Esophagus (tissue), 2 donors: ENCODE data around the gene DRP2. TPM values are rescaled to one million over a fixed set of nuclear protein-coding genes. Genes with fewer than 3 reads are reported as not detected.

ENCODE experiments used
- H3K27ac ChIP-seq, 2 donors: one replicate each; pipeline ENCODE4 v1.5.1; 2013; ENCODE audit warnings: low read depth in 2 of 2, mild to moderate bottlenecking in 2 of 2, inconsistent platforms in 1 of 2, low read length in 1 of 2, moderate library complexity in 1 of 2
- H3K27me3 ChIP-seq, 2 donors: one replicate each; pipeline ENCODE4 v1.6.1; 2013; ENCODE audit warnings: low read length in 2 of 2, control low read depth in 1 of 2, mild to moderate bottlenecking in 1 of 2; ENCODE audit not compliant: insufficient read depth in 2 of 2, control insufficient read depth in 1 of 2
- H3K36me3 ChIP-seq, 2 donors: one replicate each; pipeline ENCODE4 v1.6.1; 2013; ENCODE audit warnings: low read length in 1 of 2; ENCODE audit not compliant: control insufficient read depth in 2 of 2, insufficient read depth in 2 of 2
- H3K4me1 ChIP-seq, 2 donors: one replicate each; pipeline ENCODE4 v1.6.1; 2013; ENCODE audit warnings: low read length in 1 of 2; ENCODE audit not compliant: control insufficient read depth in 2 of 2, insufficient read depth in 2 of 2
- H3K4me3 ChIP-seq, 2 donors: one replicate each; pipeline ENCODE4 v1.5.1; 2013; ENCODE audit warnings: low read length in 2 of 2, mild to moderate bottlenecking in 2 of 2, low read depth in 1 of 2, moderate library complexity in 1 of 2
- H3K9me3 ChIP-seq, 2 donors: one replicate each; pipeline ENCODE4 v1.6.1; 2013; ENCODE audit warnings: mild to moderate bottlenecking in 2 of 2, low read depth in 1 of 2, low read length in 1 of 2, moderate library complexity in 1 of 2; ENCODE audit not compliant: control insufficient read depth in 2 of 2, insufficient read depth in 1 of 2
- WGBS, 2 donors: extraction: QIAGEN DNeasy Blood & Tissue Kit; methylation state at CpG; one replicate each; pipeline ENCODE4 v1.1.7; 2013; 5-methylcytosine and 5-hydroxymethylcytosine counted together
- polyA plus RNA-seq, 2 donors: library from polyadenylated mRNA; stranded (reverse); fragments of 200-250 nt; gene quantifications; one replicate each; pipeline ENCODE4 v1.2.3, GENCODE V29; 2013
- donor health status: healthy with polysubstance abuse.
- donor health status: Bipolar disorder and iron deficiency.

The DRP2 gene
- polyA plus RNA-seq, 2 donors: 0.06 TPM

GRCh38 chrX:101206471-101206870, 13.1 kb upstream of the DRP2 start:
- Histone ChIP-seq H3K4me3 (no peak overlapping the region), H3K9me3 (no peaks in the 10 kb centered on the region), H3K27me3 (no peaks in the 10 kb centered on the region), H3K4me1 (no peaks in the 10 kb centered on the region), H3K27ac (no peak overlapping the region), H3K36me3 (no peaks in the 10 kb centered on the region)
- WGBS, 2 donors: 46 to 50% methylated on average over 3 of the region's 3 CpGs

- Histone ChIP-seq H3K4me1 (no peaks in the 10 kb centered on the region), H3K27ac (no peak overlapping the region), H3K9me3 (no peaks in the 10 kb centered on the region), H3K36me3 (no peaks in the 10 kb centered on the region), H3K4me3 (no peak overlapping the region), H3K27me3 (peaks cover 0 to 5% of the 10 kb centered on the region in 2 donors)
- WGBS, 2 donors: 52 to 69% methylated on average over 4 of the region's 4 CpGs
These were observed 11.3 kb upstream of the DRP2 start for GRCh38 chrX:101208152-101208905.

GRCh38 chrX:101210630-101211029, 9.0 kb upstream of the DRP2 start:
- WGBS, 2 donors: 46 to 89% methylated on average over 1 of the region's 1 CpG
- H3K27ac ChIP-seq: no peak overlapping the region

GRCh38 chrX:101217689-101218088, 1.9 kb upstream of the DRP2 start:
- Histone ChIP-seq H3K9me3 (no peaks in the 10 kb centered on the region), H3K27me3 (no peaks in the 10 kb centered on the region), H3K4me3 (no peak overlapping the region), H3K4me1 (no peaks in the 10 kb centered on the region), H3K36me3 (no peaks in the 10 kb centered on the region), H3K27ac (no peak overlapping the region)
- 79 to 89% methylated on average over 6 of the region's 6 CpGs for WGBS, 2 donors

More at GRCh38 chrX:101210630-101211029, 9.0 kb upstream of the DRP2 start:
- Histone ChIP-seq H3K36me3 (no peaks in the 10 kb centered on the region), H3K9me3 (no peaks in the 10 kb centered on the region), H3K27me3 (peaks cover 0 to 5% of the 10 kb centered on the region in 2 donors), H3K4me3 (no peak overlapping the region), H3K4me1 (no peaks in the 10 kb centered on the region)

- no peaks in the 10 kb centered on the region for H3K36me3 ChIP-seq
- H3K27me3 ChIP-seq: no peaks in the 10 kb centered on the region
- no peak overlapping the region for H3K27ac ChIP-seq
- H3K4me1 ChIP-seq: no peaks in the 10 kb centered on the region
- 64 to 71% methylated on average over 11 to 12 of the region's 12 CpGs for WGBS, 2 donors
- no peak overlapping the region for H3K4me3 ChIP-seq
- H3K9me3 ChIP-seq: no peaks in the 10 kb centered on the region
These were observed 319 bp downstream of the DRP2 start for GRCh38 chrX:101219864-101220346.

GRCh38 chrX:101220662-101221260, 1.2 kb downstream of the DRP2 start:
- 54 to 56% methylated on average over 4 of the region's 4 CpGs for WGBS, 2 donors
- H3K36me3 ChIP-seq: no peaks in the 10 kb centered on the region
- no peaks in the 10 kb centered on the region for H3K27me3 ChIP-seq
- H3K27ac ChIP-seq: no peak overlapping the region
- no peaks in the 10 kb centered on the region for H3K4me1 ChIP-seq
- no peaks in the 10 kb centered on the region for H3K9me3 ChIP-seq
- no peak overlapping the region for H3K4me3 ChIP-seq

GRCh38 chrX:101223226-101223625, 3.6 kb downstream of the DRP2 start:
- Histone ChIP-seq H3K27ac (no peak overlapping the region), H3K9me3 (no peaks in the 10 kb centered on the region), H3K27me3 (no peaks in the 10 kb centered on the region), H3K36me3 (no peaks in the 10 kb centered on the region), H3K4me1 (no peaks in the 10 kb centered on the region), H3K4me3 (no peak overlapping the region)
- WGBS, 2 donors: 48 to 95% methylated on average over 1 of the region's 1 CpG

- Histone ChIP-seq H3K27me3 (no peaks in the 10 kb centered on the region), H3K4me3 (no peak overlapping the region), H3K27ac (no peak overlapping the region), H3K9me3 (no peaks in the 10 kb centered on the region), H3K36me3 (no peaks in the 10 kb centered on the region), H3K4me1 (no peaks in the 10 kb centered on the region)
- WGBS, 2 donors: 89 to 97% methylated on average over 1 of the region's 1 CpG
These were observed 9.6 kb downstream of the DRP2 start for GRCh38 chrX:101229170-101229569.

GRCh38 chrX:101230636-101231035, 11.1 kb downstream of the DRP2 start:
- Histone ChIP-seq H3K27ac (no peak overlapping the region), H3K4me3 (no peak overlapping the region), H3K4me1 (no peaks in the 10 kb centered on the region), H3K36me3 (no peaks in the 10 kb centered on the region), H3K9me3 (no peaks in the 10 kb centered on the region), H3K27me3 (no peaks in the 10 kb centered on the region)
- WGBS, 2 donors: 79 to 94% methylated on average over 2 of the region's 2 CpGs

- H3K27me3 ChIP-seq: no peaks in the 10 kb centered on the region
- no peaks in the 10 kb centered on the region for H3K4me1 ChIP-seq
- H3K27ac ChIP-seq: no peak overlapping the region
- no peak overlapping the region for H3K4me3 ChIP-seq
- H3K36me3 ChIP-seq: no peaks in the 10 kb centered on the region
- 82 to 87% methylated on average over 1 of the region's 1 CpG for WGBS, 2 donors
- no peaks in the 10 kb centered on the region for H3K9me3 ChIP-seq
These were observed 11.5 kb downstream of the DRP2 start for GRCh38 chrX:101231080-101231479.
